ENCODE measurements around the gene CAMK1D.

CAMK1D gene

DNA sequence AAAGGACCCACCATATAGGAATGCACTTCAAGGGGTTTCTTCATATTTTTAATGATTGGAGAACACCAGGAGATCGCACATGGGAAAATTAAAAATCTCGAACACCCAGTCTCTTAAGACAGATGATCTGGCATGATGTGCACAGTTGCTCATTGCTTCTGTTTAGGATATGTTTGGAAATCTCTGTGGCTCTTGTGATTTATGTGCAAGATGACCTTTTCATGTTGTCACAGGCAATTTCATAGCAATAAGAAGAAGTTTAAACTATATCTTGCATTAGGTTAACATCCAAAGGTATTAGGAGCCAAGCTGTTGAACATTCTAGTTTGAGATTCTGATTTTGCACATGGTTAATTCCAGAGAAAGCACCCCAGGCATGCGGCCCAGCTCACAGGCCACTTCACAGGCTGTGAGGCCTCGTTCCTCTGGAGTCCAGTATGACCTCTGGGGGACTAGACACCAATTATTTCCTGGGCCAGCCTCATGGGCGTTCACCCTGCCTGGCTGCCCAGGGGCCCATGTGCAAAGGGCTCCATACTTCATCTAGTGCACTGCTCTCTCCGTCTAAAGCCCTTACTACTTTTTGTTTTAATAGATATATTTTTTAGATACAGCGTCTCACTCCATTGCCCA lies 28.4 kb downstream of the CAMK1D start:
- no peak for DNase-seq

DNA sequence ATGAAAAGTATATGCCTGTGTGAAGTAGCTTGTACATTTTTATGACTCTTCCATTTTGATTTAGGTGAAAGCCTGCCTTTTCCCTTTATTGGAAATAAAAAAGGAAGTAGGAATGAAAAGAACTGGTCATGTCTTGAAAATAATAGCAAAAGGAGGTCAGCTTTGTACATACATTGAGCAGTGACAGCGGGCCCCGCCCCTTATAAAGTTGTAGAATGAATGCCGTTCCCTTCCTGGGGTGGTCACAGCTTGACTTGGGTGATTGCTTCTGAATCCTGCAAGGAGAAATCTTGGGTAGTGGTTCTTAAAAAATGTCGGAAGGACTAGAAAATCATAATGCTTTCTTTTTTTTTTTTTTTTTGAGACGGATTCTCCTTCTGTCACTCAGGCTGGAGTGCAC lies 31.7 kb downstream of the CAMK1D start:
- DNase-seq, result no peak

DNA sequence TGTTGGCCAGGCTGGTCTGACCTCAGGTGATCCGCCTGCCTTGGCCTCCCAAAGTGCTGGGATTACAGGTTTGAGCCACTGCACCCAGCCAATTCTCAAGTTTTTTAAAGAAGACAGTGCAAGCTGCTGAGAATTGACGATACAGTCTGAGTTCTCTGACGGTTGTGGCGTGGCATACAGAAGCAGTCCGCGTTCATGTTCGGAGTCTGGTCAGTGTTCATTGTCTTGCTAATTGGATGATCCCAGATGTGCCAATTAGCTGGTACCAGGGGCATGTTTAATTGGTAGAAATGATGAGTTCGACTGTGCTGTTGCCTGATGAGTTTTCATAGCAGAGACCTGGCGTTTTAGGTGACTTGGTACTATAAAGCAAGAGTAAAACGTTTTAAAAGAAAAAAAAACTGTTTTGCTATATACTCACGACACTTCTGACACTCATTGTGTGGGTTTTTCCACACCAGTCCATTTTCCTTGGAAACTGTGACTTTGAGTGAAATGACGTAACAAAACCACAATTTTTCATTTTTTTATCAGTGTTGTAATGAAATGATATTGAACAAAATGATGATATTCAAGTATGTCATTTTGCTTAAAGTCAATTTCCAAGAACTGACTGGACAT lies 32.3 kb downstream of the CAMK1D start:
- DNase-seq, result no peak

DNA sequence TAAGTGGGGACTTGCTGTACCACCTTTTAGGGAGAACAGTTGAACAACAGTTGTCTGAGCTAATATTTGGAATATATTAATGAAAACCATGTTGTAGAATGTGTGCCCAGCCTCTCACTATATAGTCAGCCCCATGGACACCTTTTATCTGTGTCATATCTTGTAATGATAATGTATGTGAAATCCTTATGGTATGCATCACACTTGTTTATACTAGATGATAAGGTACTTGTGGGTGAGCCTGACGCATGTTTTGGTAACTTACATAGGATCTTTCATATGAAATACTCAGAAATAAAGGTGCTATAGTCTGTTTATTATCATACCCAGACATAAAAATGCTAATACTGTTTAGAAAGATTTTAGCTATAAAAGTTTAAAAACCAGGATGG lies 32.8 kb downstream of the CAMK1D start:
- DNase-seq, result no peak

DNA sequence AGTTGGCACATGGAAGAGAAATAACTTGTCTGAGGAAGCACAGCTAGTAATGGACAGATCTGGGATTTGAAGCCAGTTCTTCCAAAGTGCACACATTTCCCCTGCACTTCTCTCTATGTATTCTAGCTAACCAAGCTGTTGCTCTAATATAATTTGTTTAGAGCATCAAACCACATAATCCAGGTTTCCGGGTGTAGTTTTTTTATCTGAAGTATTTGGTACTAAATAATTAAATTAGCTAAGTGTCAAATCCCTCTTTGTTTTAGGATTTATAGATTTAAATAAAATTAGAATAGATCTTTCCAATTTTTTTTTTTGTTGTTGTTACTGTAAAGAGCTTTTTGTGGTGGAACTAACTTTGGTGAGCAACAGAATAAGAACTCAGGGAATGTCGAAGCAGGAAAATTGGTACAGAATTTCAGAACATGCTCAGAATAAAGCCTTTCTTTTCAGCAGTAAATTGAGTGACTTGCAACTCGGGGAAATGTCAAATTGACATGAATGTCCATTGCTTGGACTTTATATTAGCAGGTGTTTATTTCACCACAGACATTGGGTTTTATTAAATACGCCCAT lies 33.7 kb downstream of the CAMK1D start:
- no peak for DNase-seq

DNA sequence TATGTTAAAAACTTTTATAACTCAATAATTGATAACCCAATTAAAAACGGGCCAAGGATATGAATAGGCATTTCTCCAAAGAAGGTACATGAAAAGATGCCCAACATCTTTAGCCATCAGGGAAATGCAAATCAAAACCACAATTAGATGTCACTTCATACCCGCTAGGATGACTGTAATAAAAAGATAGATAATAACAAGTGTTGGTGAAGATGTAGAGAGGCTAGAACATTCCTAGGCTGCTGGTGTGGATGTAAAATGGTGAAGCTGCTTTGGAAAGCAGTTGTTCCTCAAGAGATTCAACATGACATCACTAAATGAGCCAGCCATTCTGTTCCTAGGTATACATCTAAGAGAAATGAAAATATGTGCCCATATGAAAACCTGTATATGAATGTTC lies 35.6 kb downstream of the CAMK1D start:
- no peak for DNase-seq

DNA sequence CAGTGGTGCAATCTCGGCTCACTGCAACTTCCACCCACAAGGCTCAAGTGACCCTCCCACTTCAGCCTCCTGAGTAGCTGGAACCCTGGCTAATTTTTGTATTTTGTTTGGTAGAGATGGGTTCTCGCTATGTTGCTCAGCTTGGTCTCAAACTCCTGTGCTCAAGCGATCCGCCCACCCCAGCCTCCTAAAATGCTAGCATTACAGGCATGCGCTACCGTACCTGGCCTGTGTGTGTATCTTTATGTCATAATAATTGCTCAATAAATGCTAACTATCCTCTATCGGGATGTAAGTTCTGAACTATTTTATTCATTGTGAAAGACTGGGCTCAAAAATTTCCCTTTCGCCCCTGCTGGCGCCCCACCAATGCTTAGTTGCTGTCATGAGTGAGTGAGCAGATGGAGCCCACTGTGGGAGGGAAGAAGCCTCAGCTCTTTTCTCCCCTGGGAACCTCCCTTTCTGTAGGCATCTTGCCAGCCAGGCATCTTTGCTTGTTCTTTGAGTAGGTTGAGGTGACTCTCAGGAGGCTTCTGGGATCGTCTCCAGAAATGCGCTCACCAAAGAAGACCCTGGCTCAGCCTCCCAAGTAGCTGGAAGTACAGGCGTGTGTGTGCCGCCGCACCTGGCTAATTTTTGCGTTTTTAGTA lies 38.3 kb downstream of the CAMK1D start:
- DNase-seq, result no peak

DNA sequence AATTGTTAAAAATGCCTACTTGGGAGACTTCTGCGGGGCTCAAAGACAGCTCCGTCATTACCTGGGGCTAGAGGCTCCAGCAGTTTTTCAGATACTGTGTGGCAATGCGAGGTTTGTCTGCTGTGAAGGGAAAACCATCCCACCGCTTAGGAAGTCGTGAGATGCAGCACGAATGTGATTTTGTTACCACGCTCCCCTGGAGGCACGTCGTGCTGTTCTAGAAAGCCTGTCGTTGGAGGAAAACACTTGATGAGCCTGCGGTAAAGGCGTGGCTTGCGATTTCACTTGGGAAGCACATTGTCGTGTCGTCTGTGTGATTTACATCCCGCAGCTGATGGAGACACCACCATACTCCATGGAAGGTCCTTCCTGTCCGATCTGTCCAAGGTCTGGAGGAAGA lies 39.3 kb downstream of the CAMK1D start:
- DNase-seq, result no peak

DNA sequence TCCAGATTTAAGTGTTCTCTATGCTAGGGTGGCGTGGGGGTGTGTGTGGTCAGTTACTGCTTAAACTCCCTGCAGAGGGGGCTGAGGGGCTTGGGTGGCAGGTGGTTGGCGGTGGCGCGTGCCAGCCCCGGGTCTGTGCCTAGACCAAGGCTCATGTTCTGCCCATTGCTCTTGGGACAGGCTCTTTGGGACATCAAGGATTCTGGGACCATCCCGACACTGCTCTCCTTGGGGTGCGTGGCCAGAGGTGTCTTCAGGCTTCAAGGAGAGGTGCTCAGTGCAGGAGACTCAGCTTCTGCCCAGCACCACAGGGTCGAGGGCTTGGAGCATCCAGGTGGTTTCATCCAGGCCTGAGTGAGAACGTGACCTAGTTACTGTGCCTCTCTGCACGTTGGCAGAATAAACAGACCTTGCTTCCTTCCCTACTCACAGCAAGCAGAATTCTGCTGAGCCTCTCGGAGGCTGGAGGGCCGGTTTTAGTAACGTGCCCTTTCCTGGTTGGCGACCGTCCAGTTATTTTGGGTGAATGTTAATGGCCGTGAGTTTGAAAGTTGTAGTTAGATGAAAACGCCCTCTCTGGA lies 39.9 kb downstream of the CAMK1D start:
- no peak for DNase-seq

DNA sequence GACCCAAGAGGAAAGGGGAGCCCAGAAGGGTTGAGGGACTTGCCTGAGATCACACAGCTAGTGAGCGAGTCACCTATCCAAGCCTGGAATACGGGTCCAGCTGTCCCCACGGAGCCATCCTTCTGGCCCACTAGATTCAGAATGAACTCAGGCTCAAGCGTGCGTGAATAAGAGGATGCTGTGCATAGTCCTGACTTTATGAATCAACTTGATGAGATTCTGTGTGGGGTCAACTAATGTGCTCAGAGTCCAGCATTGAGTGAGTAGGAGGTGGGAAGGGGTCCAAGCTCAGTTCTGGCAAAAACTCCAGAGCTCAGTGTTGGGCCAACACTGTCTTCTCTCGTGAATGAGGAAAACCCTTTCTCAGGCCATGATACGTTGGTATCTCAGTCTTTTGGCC lies 41.4 kb downstream of the CAMK1D start:
- no peak for DNase-seq

DNA sequence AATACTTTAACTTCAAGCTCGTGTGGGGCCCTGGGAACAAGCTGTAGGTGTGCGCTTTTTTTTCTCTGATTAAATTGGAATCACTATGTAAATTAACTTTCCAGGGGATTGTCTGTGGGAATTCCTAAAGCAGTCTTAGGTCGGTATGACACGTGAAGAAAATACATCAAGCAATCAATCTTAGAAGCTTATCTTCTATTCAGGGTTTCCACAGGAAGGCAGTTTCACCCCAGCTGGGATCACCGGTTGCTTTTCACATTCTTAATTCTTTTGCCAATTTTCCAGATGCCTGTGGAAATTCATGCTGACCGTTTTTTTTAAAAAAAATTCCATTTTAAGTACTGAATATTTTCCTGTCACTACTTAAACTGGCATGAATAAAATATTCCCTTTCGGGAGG lies 41.9 kb downstream of the CAMK1D start:
- DNase-seq, result no peak

DNA sequence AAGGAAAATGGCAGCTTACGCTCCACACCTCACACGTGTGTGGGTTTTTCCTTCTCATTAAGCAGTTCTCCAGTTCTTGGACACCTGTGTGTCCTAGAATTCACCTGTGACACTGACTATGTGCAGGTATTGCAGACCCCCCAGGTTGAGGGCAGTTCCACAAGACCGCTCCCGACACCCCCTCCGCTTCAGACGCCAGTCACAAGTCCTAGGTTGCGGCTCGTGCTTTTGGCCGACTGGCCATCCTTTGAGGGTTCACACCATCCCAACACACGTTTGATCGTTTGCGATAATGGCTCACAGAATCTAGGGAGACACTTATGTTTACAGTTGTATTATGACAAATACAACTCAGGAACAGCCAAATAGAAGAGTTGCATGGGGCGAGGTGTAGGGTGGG lies 44.5 kb downstream of the CAMK1D start:
- no peak for DNase-seq

DNA sequence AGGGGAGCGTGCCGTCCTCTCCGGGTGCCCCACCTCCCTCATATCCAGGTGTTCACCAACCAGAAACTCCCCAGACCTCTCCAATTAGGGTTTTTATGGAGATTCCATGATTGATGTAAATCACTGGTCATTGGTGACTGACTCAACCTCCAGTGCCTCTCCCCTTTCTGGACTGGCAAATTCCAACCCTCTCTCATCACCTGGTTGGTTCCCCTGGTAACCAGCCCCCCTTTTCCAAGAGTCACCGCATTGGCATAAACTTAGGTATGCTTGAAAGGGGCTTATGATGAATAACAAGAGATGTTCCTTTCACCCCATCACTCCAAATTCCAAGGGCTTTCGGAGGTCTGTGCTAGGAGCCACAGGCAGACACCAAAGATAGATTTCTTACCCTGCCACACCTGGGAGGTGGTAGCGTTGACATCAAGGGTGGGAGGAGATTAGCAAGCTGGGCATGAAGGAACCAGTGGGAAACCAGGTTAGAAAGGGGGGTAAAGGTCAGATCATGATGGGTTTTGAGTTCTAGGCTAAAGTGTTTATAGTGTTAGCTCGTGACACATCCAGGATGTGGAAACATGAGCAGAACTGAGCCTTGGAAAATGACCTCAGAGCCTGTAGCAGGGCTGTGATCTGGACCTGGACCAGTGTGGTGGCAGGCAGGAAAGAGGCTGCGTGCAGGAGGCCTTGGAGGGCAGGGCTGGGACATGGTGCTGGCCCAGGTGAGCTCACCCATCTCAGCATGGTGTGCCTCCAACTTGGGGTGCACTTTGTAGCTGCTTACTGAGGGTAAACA lies 45.1 kb downstream of the CAMK1D start:
- no peak for DNase-seq

DNA sequence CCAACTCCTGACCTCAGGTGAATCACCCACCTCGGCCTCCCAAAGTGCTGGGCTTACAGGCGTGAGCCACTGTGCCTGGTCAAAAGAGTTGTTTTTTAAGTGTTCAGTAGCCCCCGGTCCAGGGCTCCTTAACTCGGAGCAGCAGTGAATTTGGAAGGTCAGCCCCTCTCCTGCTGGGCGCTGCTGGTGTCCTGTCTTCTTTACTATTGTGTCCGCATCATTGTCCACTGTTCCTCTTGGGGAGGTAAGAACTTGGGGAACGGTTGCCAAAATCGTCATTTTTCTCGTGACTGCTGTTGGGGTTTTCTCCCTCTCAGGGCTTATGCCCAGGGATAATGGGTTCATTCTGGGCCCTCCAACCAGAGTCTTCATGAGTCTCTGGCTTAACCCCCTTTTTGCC lies 46.7 kb downstream of the CAMK1D start:
- no peak for DNase-seq

DNA sequence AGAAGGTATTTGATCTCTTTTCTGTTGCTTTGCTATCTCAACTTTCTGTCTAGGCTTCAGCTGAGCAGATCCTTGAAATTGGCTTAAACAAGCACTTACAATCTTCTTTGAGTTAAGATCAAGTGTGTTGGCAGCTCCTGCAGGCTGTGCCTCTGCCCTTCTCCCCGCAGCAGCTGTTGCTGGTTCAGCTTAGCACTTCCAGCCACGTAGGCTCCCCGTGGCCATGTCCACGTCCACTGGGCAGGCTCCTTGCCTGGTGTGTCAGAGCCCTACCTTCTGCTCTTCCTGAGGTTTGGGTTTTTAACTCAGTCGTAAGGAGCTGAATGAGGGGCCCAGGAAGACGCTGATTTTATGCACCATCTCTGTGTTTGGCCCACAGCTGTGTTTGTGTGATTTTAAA lies 47.2 kb downstream of the CAMK1D start:
- no peak for DNase-seq

DNA sequence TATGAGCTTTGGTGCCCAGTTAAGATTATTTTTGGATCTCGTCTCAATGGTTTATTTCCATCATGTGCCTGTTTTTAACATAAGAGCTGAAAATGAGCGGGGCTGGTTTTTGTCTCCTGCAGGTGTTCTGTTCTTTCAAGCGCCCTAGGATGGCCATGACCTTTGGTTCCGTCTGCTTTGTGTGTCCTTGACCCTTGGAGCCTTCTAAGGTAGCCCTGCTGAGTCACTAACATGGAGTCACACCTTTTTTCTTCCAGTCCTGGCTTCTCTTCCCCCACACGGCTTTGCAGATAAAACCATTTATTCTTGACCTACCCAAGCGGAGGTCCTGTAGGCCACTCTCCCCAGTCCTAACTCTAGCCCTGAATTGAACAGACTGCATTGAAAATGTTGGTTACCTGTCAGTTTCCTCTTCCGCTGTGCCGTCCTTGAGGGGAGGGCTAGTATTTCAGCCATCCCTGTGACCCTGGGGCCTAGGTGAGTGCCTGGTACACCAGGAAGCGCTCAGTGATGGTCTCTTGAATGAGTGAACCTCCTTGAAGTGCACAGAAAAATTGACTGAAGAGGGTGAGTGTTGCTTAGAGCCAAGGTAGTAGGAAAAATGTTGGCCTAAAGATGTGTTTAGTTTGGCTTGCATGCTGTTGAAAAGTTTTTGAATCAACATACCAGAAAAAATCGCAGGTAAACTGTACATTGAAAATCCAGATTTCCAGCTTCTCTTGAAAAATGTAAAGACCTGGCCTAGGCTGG lies 48.0 kb downstream of the CAMK1D start:
- no peak for DNase-seq

DNA sequence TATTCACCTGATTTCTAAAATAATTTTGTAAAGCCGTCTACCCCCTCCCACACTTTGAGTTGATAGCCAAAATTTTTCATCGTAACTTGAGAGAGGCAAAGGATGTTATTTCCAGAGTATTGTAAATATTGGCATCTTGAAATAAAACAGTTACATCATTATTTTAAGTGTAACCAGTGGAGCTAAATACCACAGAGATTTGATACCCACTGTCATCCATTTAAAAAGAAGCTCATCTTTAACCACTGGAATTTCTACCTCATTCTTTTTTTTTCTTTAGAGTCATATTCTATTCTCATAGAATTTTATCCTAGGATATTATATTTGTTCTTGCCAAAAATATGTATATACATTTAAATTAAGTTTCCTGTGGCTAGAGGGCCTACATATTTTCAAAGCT lies 48.6 kb downstream of the CAMK1D start:
- DNase-seq, result no peak

DNA sequence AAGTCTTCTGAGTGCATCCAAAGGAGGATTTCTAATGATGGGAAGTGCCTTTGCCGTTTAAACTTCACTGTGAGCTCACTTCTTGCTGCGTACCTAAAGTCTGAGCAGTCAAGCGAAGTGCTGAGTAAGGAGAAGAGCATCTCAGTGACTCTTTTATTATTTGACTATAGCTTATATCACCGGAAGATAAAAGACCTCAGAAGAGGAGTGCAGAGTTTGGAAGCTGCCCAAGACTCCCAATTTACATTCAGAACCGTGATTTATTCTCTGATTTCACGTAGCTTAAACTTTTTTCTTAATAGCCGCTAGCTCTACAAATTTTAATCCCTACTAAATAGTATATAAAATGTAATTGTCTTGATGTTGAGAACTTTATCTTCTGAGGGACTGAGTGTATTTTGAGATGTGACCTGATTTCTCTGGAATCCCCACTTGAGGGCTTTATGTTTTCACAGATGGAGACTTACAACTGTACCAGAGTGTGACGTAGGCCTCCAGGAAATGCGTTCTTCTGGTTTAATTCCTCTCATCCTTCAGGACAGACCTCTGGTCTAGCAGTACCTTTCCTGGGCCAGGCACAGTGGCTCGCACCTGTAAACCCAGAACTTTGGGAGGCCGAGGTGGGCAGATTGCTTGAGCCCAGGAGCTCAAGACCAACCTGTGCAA lies 51.1 kb downstream of the CAMK1D start:
- no peak for DNase-seq

DNA sequence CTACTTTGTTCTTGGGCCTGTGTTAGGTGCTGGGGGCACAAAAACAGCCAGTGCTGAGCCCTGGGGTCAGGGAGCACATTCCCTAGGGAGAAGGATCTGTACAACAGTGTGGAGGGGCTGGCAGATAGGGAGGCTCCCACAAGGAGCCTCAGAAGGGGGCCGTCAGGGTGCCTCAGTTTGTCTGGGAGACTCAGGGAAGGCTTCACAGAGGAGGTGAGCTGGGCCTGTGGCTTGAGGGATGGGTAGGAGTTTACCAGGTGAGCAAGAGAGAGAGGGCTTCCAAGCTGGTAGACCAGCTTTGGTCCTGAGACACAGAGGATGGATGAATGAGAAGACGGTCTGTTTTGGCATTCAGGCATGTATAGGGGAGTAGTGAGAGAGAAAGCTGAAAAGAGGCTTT lies 52.1 kb downstream of the CAMK1D start:
- no peak for DNase-seq

DNA sequence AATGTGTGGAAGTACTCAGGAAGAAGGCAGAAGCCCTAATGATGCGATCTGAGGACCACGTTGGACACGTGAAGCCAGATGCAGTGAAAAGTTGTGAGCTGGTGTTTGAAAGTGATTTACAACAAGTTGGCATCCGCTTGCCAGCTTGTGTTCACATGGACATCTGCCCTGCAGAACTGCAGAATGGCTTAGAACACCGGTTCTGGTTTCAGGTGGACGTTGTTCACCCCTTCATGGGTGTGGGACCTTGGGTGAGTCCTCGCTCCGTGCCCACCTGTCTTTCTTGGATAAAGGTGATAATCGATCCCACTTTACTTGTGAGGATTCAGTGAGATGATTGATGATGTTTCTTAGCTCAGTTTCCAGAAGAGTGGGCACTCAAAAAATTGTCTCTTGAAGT lies 53.8 kb downstream of the CAMK1D start:
- no peak for DNase-seq

DNA sequence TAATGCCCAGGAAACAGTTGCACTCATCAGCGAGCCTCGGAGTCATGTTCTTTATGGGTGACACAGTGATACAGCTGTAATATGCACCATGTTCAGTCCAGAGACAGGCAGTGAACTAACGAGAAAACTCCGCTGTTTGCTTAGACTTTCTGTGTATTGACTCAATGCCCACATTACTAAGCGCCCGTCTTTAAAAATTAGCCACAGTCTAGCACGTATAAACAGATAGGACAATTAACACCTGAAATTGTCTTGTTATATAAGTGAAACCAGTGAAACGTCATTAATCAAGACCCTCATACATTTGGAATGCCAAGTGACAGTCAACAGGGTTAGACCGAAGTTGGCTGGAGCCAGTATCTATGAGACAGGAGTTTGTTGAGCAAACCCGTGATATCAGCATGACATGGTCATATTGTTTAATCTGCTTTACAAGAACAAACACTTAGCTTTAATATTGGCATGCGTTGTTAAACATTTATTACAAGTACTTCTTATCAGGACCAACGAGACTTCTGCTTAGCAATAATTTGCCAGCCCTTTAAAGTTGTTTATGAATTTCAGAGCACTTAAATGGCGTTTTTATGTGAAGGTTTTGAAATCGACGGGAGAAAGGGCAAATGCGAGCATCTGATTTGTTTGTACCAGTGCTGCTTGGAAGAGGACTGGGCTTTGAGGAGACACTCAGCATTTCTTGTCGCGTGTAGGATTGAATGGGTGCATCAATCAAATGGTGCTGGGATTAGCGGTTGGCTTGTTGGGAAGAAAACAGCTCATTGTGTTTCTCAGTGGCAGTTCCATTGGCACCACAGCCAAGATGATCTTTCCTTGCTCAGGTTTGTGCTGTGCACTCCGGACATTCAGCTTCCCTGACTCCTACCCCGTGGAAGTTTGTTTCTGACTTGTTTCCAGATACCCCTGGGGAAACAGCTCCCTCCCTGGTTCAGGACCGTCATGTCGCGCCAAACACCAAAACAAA lies 56.3 kb downstream of the CAMK1D start:
- DNase-seq, result no peak

Data from stimulated activated naive CD4-positive, alpha-beta T cell treated with Interleukin-2 at 50 U/mL for 16 hours (primary cell).